H1 (cell line): Measurements from ENCODE around the gene CSF3. TPM values are rescaled to one million over a fixed set of nuclear protein-coding genes. Genes with fewer than 3 reads are reported as not detected.

Source experiments
- CTCF ChIA-PET: fragments of 300-600 bp; sonication (Branson Sonifier 250); formaldehyde crosslinking; loops from one replicate; lab custom pipeline; 2021; ENCODE audit not compliant: partially characterized antibody; lab: Charles Lee
- POLR2A ChIA-PET: fragments of 300-600 bp; sonication (Branson Sonifier 250); formaldehyde crosslinking; loops from one replicate; lab custom pipeline; 2021; ENCODE audit warnings: inconsistent platforms; ENCODE audit not compliant: partially characterized antibody; lab: Charles Lee
- DNase-seq, 2 experiments: peaks; one replicate each; pipeline versions ENCODE4 v3.0.0 to v3.0.0-alpha.2; 2010 to 2022; ENCODE audit warnings: low spot score in 2 of 2, low read depth in 1 of 2, mixed read lengths in 1 of 2
- FAIRE-seq: peaks from 2 replicates; lab custom pipeline; 2011; peaks lifted over from hg19 to GRCh38; lab: Jason Lieb, UNC
- H2AFZ ChIP-seq: 2 replicates; pipeline ENCODE4 v1.8.1; 2012; ENCODE audit warnings: low read length, inconsistent platforms
- H2AK5ac ChIP-seq: 2 replicates; pipeline ENCODE4 v1.6.1; 2013; ENCODE audit warnings: low read depth, low read length
- H2BK120ac ChIP-seq: replicated peaks from 2 replicates; pipeline ENCODE3; 2013; ENCODE audit warnings: low read depth, low read length, inconsistent platforms
- H2BK12ac ChIP-seq: 2 replicates; pipeline ENCODE4 v1.6.1; 2013; ENCODE audit warnings: low read depth, low read length
- H2BK15ac ChIP-seq: 2 replicates; pipeline ENCODE4 v1.6.1; 2013; ENCODE audit warnings: low read length
- H2BK20ac ChIP-seq: 2 replicates; pipeline ENCODE4 v1.6.1; 2013; ENCODE audit warnings: low read length
- H2BK5ac ChIP-seq: 2 replicates; pipeline ENCODE4 v1.6.1; 2013; ENCODE audit warnings: low read depth, low read length
- H3K14ac ChIP-seq: 2 replicates; pipeline ENCODE4 v1.6.1; 2013; ENCODE audit warnings: inconsistent platforms; ENCODE audit not compliant: insufficient read length
- H3K18ac ChIP-seq: 2 replicates; pipeline ENCODE4 v1.6.1; 2013; ENCODE audit warnings: low read length; ENCODE audit errors: extremely low read depth
- H3K23ac ChIP-seq: 2 replicates; pipeline ENCODE4 v1.6.1; 2013; ENCODE audit warnings: inconsistent platforms; ENCODE audit not compliant: insufficient read length
- H3K23me2 ChIP-seq: 2 replicates; pipeline ENCODE4 v1.6.1; 2013; ENCODE audit warnings: low read depth, low read length
- H3K27ac ChIP-seq: 2 replicates; pipeline ENCODE4 v1.6.1; 2011; ENCODE audit warnings: low read depth, low read length, inconsistent platforms
- H3K27me3 ChIP-seq, 4 experiments: replicated peaks in 1 of 4; 1 replicate in 1 of 4; 2 replicates in 3 of 4; pipeline versions ENCODE4 v1.6.1 to v1.8.1; 2011 to 2013; ENCODE audit warnings: low read length in 3 of 4, mild to moderate bottlenecking in 3 of 4, inconsistent platforms in 2 of 4, mixed read lengths in 2 of 4, moderate library complexity in 1 of 4; ENCODE audit not compliant: control insufficient read depth in 3 of 4, insufficient read depth in 3 of 4; ENCODE audit errors: extremely low read depth in 1 of 4
- H3K36me3 ChIP-seq, 4 experiments: 2 replicates each; pipeline versions ENCODE4 v1.6.1 to v1.8.1; 2011 to 2013; ENCODE audit warnings: mild to moderate bottlenecking in 4 of 4, low read length in 3 of 4, moderate library complexity in 2 of 4, control low read depth in 1 of 4, inconsistent platforms in 1 of 4; ENCODE audit not compliant: insufficient read depth in 4 of 4, control insufficient read depth in 2 of 4
- H3K4ac ChIP-seq: replicated peaks from 2 replicates; pipeline ENCODE3; 2013; ENCODE audit warnings: low read length, low read depth, mixed read lengths, inconsistent platforms; ENCODE audit not compliant: insufficient read length
- H3K4me1 ChIP-seq, 4 experiments: replicated peaks in 1 of 4; 1 replicate in 1 of 4; 2 replicates in 3 of 4; pipeline versions ENCODE4 v1.6.1 to v1.8.1; 2011 to 2013; ENCODE audit warnings: low read length in 3 of 4, inconsistent platforms in 2 of 4, mixed read lengths in 1 of 4; ENCODE audit not compliant: insufficient read depth in 4 of 4, control insufficient read depth in 3 of 4
- H3K4me2 ChIP-seq, 2 experiments: 2 replicates each; pipeline versions ENCODE4 v1.6.1 to v1.8.1; 2011 to 2013; ENCODE audit warnings: low read depth in 2 of 2, low read length in 2 of 2, control low read depth in 1 of 2, inconsistent platforms in 1 of 2, mild to moderate bottlenecking in 1 of 2; ENCODE audit not compliant: insufficient read depth in 1 of 2
- H3K4me3 ChIP-seq, 4 experiments: fragments of 200-600, 300-600 bp in 1 of 4; sonication (generic), shearing (Covaris generic), sonication (Bioruptor Twin) in 1 of 4; 2 replicates each; pipeline versions ENCODE4 v1.5.1 to v1.8.1; 2011 to 2016; ENCODE audit warnings: low read length in 4 of 4, low read depth in 3 of 4, control low read depth in 2 of 4, inconsistent platforms in 2 of 4, mild to moderate bottlenecking in 2 of 4, mixed read lengths in 1 of 4, moderate library complexity in 1 of 4; ENCODE audit not compliant: insufficient read depth in 2 of 4; ENCODE audit errors: extremely low read depth in 1 of 4
- H3K56ac ChIP-seq: replicated peaks from 2 replicates; pipeline ENCODE3; 2013; ENCODE audit warnings: low read depth, mild to moderate bottlenecking, mixed read lengths, low read length, inconsistent platforms; ENCODE audit not compliant: insufficient read length
- H3K79me1 ChIP-seq: 2 replicates; pipeline ENCODE4 v1.6.1; 2013; ENCODE audit warnings: low read depth, low read length, control low read depth
- H3K79me2 ChIP-seq, 2 experiments: 2 replicates each; pipeline versions ENCODE4 v1.6.1 to v1.8.1; 2012 to 2013; ENCODE audit warnings: low read length in 2 of 2, mild to moderate bottlenecking in 2 of 2, inconsistent platforms in 1 of 2; ENCODE audit not compliant: insufficient read depth in 2 of 2, control insufficient read depth in 1 of 2
- H3K9ac ChIP-seq, 4 experiments: replicated peaks in 1 of 4; 1 replicate in 1 of 4; 2 replicates in 3 of 4; pipeline versions ENCODE4 v1.6.1 to v1.8.1; 2011 to 2013; ENCODE audit warnings: low read depth in 3 of 4, low read length in 3 of 4, control low read depth in 2 of 4, mild to moderate bottlenecking in 2 of 4, moderate library complexity in 2 of 4, inconsistent platforms in 1 of 4; ENCODE audit errors: extremely low read depth in 1 of 4
- H3K9me3 ChIP-seq, 2 experiments: 2 replicates each; pipeline versions ENCODE4 v1.6.1 to v1.8.1; 2012 to 2013; ENCODE audit warnings: mild to moderate bottlenecking in 2 of 2, moderate library complexity in 2 of 2, control low read depth in 1 of 2, inconsistent platforms in 1 of 2, low read depth in 1 of 2, low read length in 1 of 2, mixed read lengths in 1 of 2; ENCODE audit not compliant: insufficient read depth in 2 of 2
- H4K20me1 ChIP-seq, 2 experiments: replicated peaks in 1 of 2; 2 replicates each; pipeline versions ENCODE3 to v1.8.1; 2011 to 2013; ENCODE audit warnings: inconsistent platforms in 2 of 2, low read length in 2 of 2, mild to moderate bottlenecking in 1 of 2; ENCODE audit not compliant: insufficient read depth in 2 of 2, control insufficient read depth in 1 of 2
- H4K5ac ChIP-seq: 2 replicates; pipeline ENCODE4 v1.6.1; 2013; ENCODE audit warnings: low read length, low read depth, mixed read lengths, inconsistent platforms; ENCODE audit not compliant: insufficient read length
- H4K8ac ChIP-seq: 2 replicates; pipeline ENCODE4 v1.8.0; 2013; ENCODE audit warnings: mild to moderate bottlenecking, moderate library complexity, low read length, inconsistent platforms; ENCODE audit not compliant: insufficient read depth; ENCODE audit errors: extremely low read depth
- H4K91ac ChIP-seq: replicated peaks from 2 replicates; pipeline ENCODE3; 2013; ENCODE audit warnings: low read length, mixed read lengths, inconsistent platforms; ENCODE audit not compliant: insufficient read length
- ATF2 ChIP-seq: IDR thresholded peaks from 2 replicates; pipeline ENCODE4 v1.6.1; 2012; ENCODE audit warnings: low read length, inconsistent platforms
- BACH1 ChIP-seq: IDR thresholded peaks from 2 replicates; pipeline ENCODE4 v1.6.1; 2012; ENCODE audit warnings: low read length, improper control_type of control experiment
- CBX8 ChIP-seq: fragments of 300-800, 300-1000 bp; sonication (generic); IDR thresholded peaks from 2 replicates; pipeline ENCODE4 v1.7.1; 2016; ENCODE audit warnings: low read depth, low read length, borderline replicate concordance
- FOSL1 ChIP-seq: IDR thresholded peaks from 2 replicates; pipeline ENCODE4 v1.6.1; 2011; ENCODE audit warnings: mild to moderate bottlenecking, low read depth, low read length, moderate library complexity; ENCODE audit not compliant: insufficient read depth
- GABPA ChIP-seq: IDR thresholded peaks from 2 replicates; pipeline ENCODE4 v1.6.1; 2011; ENCODE audit warnings: mild to moderate bottlenecking, low read length, moderate library complexity, borderline replicate concordance; ENCODE audit not compliant: insufficient read depth
- GTF2F1 ChIP-seq: IDR thresholded peaks from 2 replicates; pipeline ENCODE4 v1.6.1; 2012; ENCODE audit warnings: low read depth, low read length, improper control_type of control experiment, borderline replicate concordance
- KDM1A ChIP-seq: fragments of 200-600, 300-600 bp; sonication (generic); IDR thresholded peaks from 2 replicates; pipeline ENCODE4 v1.7.1; 2016; ENCODE audit warnings: mild to moderate bottlenecking, low read length, borderline replicate concordance
- KDM5A ChIP-seq: fragments of 200-600 bp; IDR thresholded peaks from 2 replicates; pipeline ENCODE4 v1.7.1; 2012; ENCODE audit warnings: mild to moderate bottlenecking, low read length, inconsistent platforms, mixed read lengths
- PHF8 ChIP-seq: fragments of 200-600 bp; sonication (generic); conservative IDR thresholded peaks from 2 replicates; pipeline ENCODE4 v1.7.1; 2012; ENCODE audit warnings: low read depth, mild to moderate bottlenecking, inconsistent platforms, low read length, moderate library complexity
- SAP30 ChIP-seq: fragments of 300-600 bp; sonication (generic); IDR thresholded peaks from 2 replicates; pipeline ENCODE4 v1.7.1; 2012; ENCODE audit warnings: low read length, moderate library complexity, mild to moderate bottlenecking, inconsistent platforms; ENCODE audit not compliant: insufficient read depth, insufficient replicate concordance
- SIRT6 ChIP-seq: IDR thresholded peaks from one replicate; pipeline ENCODE4 v1.7.1; 2012; ENCODE audit warnings: low read length, inconsistent platforms
- WGBS, 2 experiments: shearing (Covaris generic) in 1 of 2; methylation state at CpG; one replicate each; pipeline versions ENCODE4 v1.1.6 to v1.1.7; 2013 to 2015; ENCODE audit warnings: low lambda C conversion rate in 2 of 2, mixed read lengths in 2 of 2, inconsistent platforms in 1 of 2, low coverage in 1 of 2, missing lambda C conversion rate in 1 of 2; ENCODE audit not compliant: insufficient replicate concordance in 2 of 2, insufficient coverage in 1 of 2, insufficient read length in 1 of 2; ENCODE audit errors: extremely low coverage in 1 of 2, missing lambda C conversion rate in 1 of 2; 5-methylcytosine and 5-hydroxymethylcytosine counted together
- polyA plus RNA-seq, 7 experiments: library from polyadenylated mRNA; depleted of rRNA in 3 of 7; stranded (reverse) in 5 of 7; unstranded in 2 of 7; fragments of >200 nt in 5 of 7; fragments of 200-250 nt in 2 of 7; gene quantifications; 1 replicate in 5 of 7; 2 replicates in 1 of 7; 4 replicates in 1 of 7; pipeline versions ENCODE4 v1.2.1 to v1.2.3, GENCODE V29; 2011 to 2013; ENCODE audit warnings: missing spikeins in 2 of 7, mixed read lengths in 2 of 7
- total RNA-seq: library from RNA; stranded (reverse); fragmentation: NEBNext Ultra II Directional; extraction: Animal tissue kit (Norgen Biotek cat#: 25700); gene quantifications from 2 replicates; pipeline ENCODE4 v1.2.1, GENCODE V29; 2021

CSF3 gene
- total and polyA plus RNA-seq, 2 of the 8 experiments (the other 6 are each of a cell fraction or from before 2014, with no cell fraction given) = 0.03 TPM; not detected in 1

- no peak for FAIRE-seq
- POLR2A ChIA-PET = interaction anchor here (1.6 kb wide), 2 partner anchors 9 to 35 kb away, joined by 4 to 6 read pairs; no protein-coding TSS in a partner anchor
- CTCF ChIA-PET = interaction anchor here (1.4 to 2.0 kb wide), 3 partner anchors 9 to 51 kb away, joined by 3 to 5 read pairs (median 3); no protein-coding TSS in a partner anchor
Observed at GRCh38 chr17:39988206-39988810, 26.9 kb upstream of the CSF3 start.

More at GRCh38 chr17:39988206-39988810, 26.9 kb upstream of the CSF3 start:
- Histone ChIP-seq H4K8ac (no peak overlapping the region), H3K18ac (no peak overlapping the region), H2BK5ac (no peak overlapping the region), H3K79me2 (peaks cover 0 to 4% of the 10 kb centered on the region in 2 experiments; a peak in 1 of 4 replicates), H4K5ac (no peak overlapping the region), H3K4me2 (no peak overlapping the region), H4K20me1 (peaks cover 0 to 9% of the 10 kb centered on the region in 2 experiments), H3K79me1 (0 out of 2 replicates have a peak, but pooled peaks cover 2% of the 10 kb centered on the region), H3K27ac (no peak overlapping the region), H2BK120ac (no peak overlapping the region), H3K27me3 (no peaks in the 10 kb centered on the region), H3K36me3 (peaks cover 63 to 91% (median 86%) of the 10 kb centered on the region in 4 experiments), H4K91ac (no peak overlapping the region), H3K4me1 (no peaks in the 10 kb centered on the region), H3K9ac (no peak overlapping the region), H2AFZ (no peak overlapping the region), H3K56ac (no peak overlapping the region), H2BK12ac (no peak overlapping the region), H2BK20ac (no peak overlapping the region), H3K23me2 (no peaks in the 10 kb centered on the region), H3K23ac (no peak overlapping the region), H3K4ac (no peak overlapping the region), H2AK5ac (no peak overlapping the region), H2BK15ac (no peak overlapping the region), H3K14ac (no peak overlapping the region), H3K4me3 (no peak overlapping the region), H3K9me3 (no peaks in the 10 kb centered on the region)
- no peak for TF ChIP-seq FOSL1
- TF ChIP-seq GABPA = no peak
- TF ChIP-seq BACH1 = no peak
- TF ChIP-seq SAP30 = no peak
- TF ChIP-seq ATF2 = no peak
- TF ChIP-seq PHF8 = no peak
- no peak for TF ChIP-seq KDM1A
- no peak for TF ChIP-seq KDM5A
- TF ChIP-seq CBX8 = no peak
- no peak for TF ChIP-seq GTF2F1
- no peak for TF ChIP-seq SIRT6
- 94% methylated on average over 11 of the region's 11 CpGs; no CpG with 5 or more reads in 1 of the 2 experiments for WGBS, 2 experiments
- DNase-seq = no peak
